Activated CD8-positive, alpha-beta T cell treated with anti-CD3 and anti-CD28 coated beads for 36 hours (primary cell): Measurements from ENCODE around the gene SYDE2. TPM values are rescaled to one million over a fixed set of nuclear protein-coding genes. Genes with fewer than 3 reads are reported as not detected.

Source experiments
- ATAC-seq: fragments of 200-7000 bp; cut with Tn5 transposase; one replicate; pipeline ENCODE4 v1.10.0; 2021; ENCODE audit warnings: mild to moderate bottlenecking, moderate library complexity
- CTCF ChIA-PET: fragments of 350-600 bp; sonication (Branson Sonifier 250); formaldehyde crosslinking; loops from one replicate; lab custom pipeline; 2021; ENCODE audit warnings: antibody characterized with exemption; lab: Charles Lee
- POLR2A ChIA-PET: fragments of 350-600 bp; sonication (Branson Sonifier 250); formaldehyde crosslinking; loops from one replicate; lab custom pipeline; 2021; ENCODE audit warnings: antibody characterized with exemption; lab: Charles Lee
- DNase-seq: peaks from one replicate; pipeline ENCODE4 v3.0.0-alpha.2; 2020
- H3K27ac Mint-ChIP-seq: one replicate; pipeline ENCODE4 v1.8.0; 2021; ENCODE audit warnings: mild to moderate bottlenecking, mixed read lengths
- H3K27me3 Mint-ChIP-seq: one replicate; pipeline ENCODE4 v1.8.0; 2021; ENCODE audit warnings: mixed read lengths
- H3K36me3 Mint-ChIP-seq: one replicate; pipeline ENCODE4 v1.8.0; 2021; ENCODE audit warnings: low read depth, mixed read lengths
- H3K4me1 Mint-ChIP-seq: one replicate; pipeline ENCODE4 v1.8.0; 2021; ENCODE audit warnings: low read depth, mixed read lengths
- H3K4me3 Mint-ChIP-seq: one replicate; pipeline ENCODE4 v1.8.0; 2021; ENCODE audit warnings: mild to moderate bottlenecking, moderate library complexity, mixed read lengths
- H3K9me3 Mint-ChIP-seq: one replicate; pipeline ENCODE4 v1.8.0; 2021; ENCODE audit warnings: mixed read lengths
- CTCF ChIP-seq: fragments of 200-600 bp; IDR thresholded peaks from one replicate; pipeline ENCODE4 v1.8.0; 2022; ENCODE audit warnings: antibody characterized with exemption, mild to moderate bottlenecking
- intact Hi-C: fragments of 100-400 bp; cut with micrococcal nuclease; formaldehyde crosslinking; loops from one replicate; pipeline ENCODE4 v1.10.0; 2022
- total RNA-seq, 2 experiments: library from RNA; stranded (reverse); gene quantifications; one replicate each; pipeline ENCODE4 v1.2.3, GENCODE V29; 2021

Gene SYDE2
- total RNA-seq, 2 experiments from 2014 or later: 4.8 to 5.2 TPM

GRCh38 chr1:85134583-85135391, 66.0 kb downstream of the SYDE2 start:
- Mint-ChIP-seq H3K36me3 (no peaks in the 10 kb centered on the region), H3K4me3 (no peak overlapping the region), H3K4me1 (no peaks in the 10 kb centered on the region), H3K9me3 (no peaks in the 10 kb centered on the region), H3K27me3 (peaks cover 3% of the 10 kb centered on the region), H3K27ac (no peak overlapping the region)
- ATAC-seq (no peak), DNase-seq (no peak)
- ChIA-PET CTCF (interaction anchor here (0.8 to 1.5 kb wide), 3 partner anchors 108 to 190 kb away, joined by 3 to 7 read pairs (median 4); partner anchors contain the start of gene C1orf52), POLR2A (no interaction called here)
- intact Hi-C loops: no loop called here
- no peak for TF ChIP-seq CTCF

GRCh38 chr1:85133565-85134159, 67.2 kb downstream of the SYDE2 start:
- Mint-ChIP-seq H3K9me3 (no peaks in the 10 kb centered on the region), H3K36me3 (no peaks in the 10 kb centered on the region), H3K4me1 (no peaks in the 10 kb centered on the region), H3K27ac (no peak overlapping the region), H3K27me3 (peaks cover 3% of the 10 kb centered on the region), H3K4me3 (no peak overlapping the region)
- ChIA-PET POLR2A (no interaction called here), CTCF (interaction anchor here (0.8 to 1.5 kb wide), 3 partner anchors 106 to 189 kb away, joined by 3 to 7 read pairs (median 4); partner anchors contain the start of gene C1orf52)
- TF ChIP-seq CTCF: no peak
- no peak for DNase-seq
- no peak for ATAC-seq
- intact Hi-C loops: no loop called here

GRCh38 chr1:85132078-85132720, 68.6 kb downstream of the SYDE2 start:
- no peaks in the 10 kb centered on the region for H3K4me1 Mint-ChIP-seq
- ChIA-PET POLR2A (no interaction called here), CTCF (interaction anchor here (1.5 kb wide), 1 partner anchor 74 kb away, joined by 3 read pairs; no protein-coding TSS in a partner anchor)
- intact Hi-C loops: no loop called here
- ATAC-seq (no peak), DNase-seq (no peak)
- H3K27me3 Mint-ChIP-seq: peaks cover 3% of the 10 kb centered on the region
- TF ChIP-seq CTCF: no peak
- H3K36me3 Mint-ChIP-seq: no peaks in the 10 kb centered on the region
- no peak overlapping the region for H3K4me3 Mint-ChIP-seq
- no peak overlapping the region for H3K27ac Mint-ChIP-seq
- no peaks in the 10 kb centered on the region for H3K9me3 Mint-ChIP-seq

- TF ChIP-seq CTCF: no peak
- no peak overlapping the region for H3K27ac Mint-ChIP-seq
- CTCF ChIA-PET: interaction anchor here (1.4 kb wide), 1 partner anchor 19 kb away, joined by 8 read pairs; no protein-coding TSS in a partner anchor
- POLR2A ChIA-PET: interaction anchor here (0.9 kb wide), 1 partner anchor 9 kb away, joined by 4 read pairs; no protein-coding TSS in a partner anchor
- no peak overlapping the region for H3K4me3 Mint-ChIP-seq
- H3K4me1 Mint-ChIP-seq: no peaks in the 10 kb centered on the region
- H3K36me3 Mint-ChIP-seq: no peaks in the 10 kb centered on the region
- intact Hi-C loops: no loop called here
- DNase-seq (no peak), ATAC-seq (no peak)
- H3K27me3 Mint-ChIP-seq: peaks cover 3% of the 10 kb centered on the region
- no peaks in the 10 kb centered on the region for H3K9me3 Mint-ChIP-seq
Observed at GRCh38 chr1:85128316-85128715, 72.5 kb downstream of the SYDE2 start.
